Measurements from ENCODE around the gene APCDD1L. TPM values are rescaled to one million over a fixed set of nuclear protein-coding genes. Genes with fewer than 3 reads are reported as not detected.

The APCDD1L gene
- polyA plus RNA-seq, 1 of the 3 experiments (the other 2 are of a cell fraction) = 0.99 TPM

GRCh38 chr20:58480551-58481336 is 34.5 kb downstream of the APCDD1L start:
- Histone ChIP-seq H3K9ac (no peak overlapping the region), H3K9me2 (no peaks in the 10 kb centered on the region), H3K79me2 (ENCODE audit: insufficient read depth) (no peaks in the 10 kb centered on the region), H2AFZ (ENCODE audit: low read depth) (no peak overlapping the region), H4K20me1 (ENCODE audit: insufficient read depth) (no peaks in the 10 kb centered on the region), H3K9me3 (peaks cover 17% of the 10 kb centered on the region), H3K4me1 (ENCODE audit: control insufficient read depth in 1 of 2, insufficient read depth in 2 of 2, low read depth in 1 of 2, low read length in 1 of 2) (no peaks in the 10 kb centered on the region), H3K4me3 (ENCODE audit: low read depth in 2 of 2, low read length in 1 of 2) (no peak overlapping the region), H3K4me2 (no peak overlapping the region), H3K27ac (ENCODE audit: low read depth in 2 of 2, low read length in 1 of 2) (no peak overlapping the region), H3K36me3 (replicated peaks in 1 of 2; ENCODE audit: control insufficient read depth in 1 of 2, insufficient read depth in 2 of 2, low read length in 1 of 2) (peaks cover 0 to under 1% of the 10 kb centered on the region in 2 experiments), H3F3A (replicated peaks; ENCODE audit: insufficient read depth) (no peaks in the 10 kb centered on the region), H3K27me3 (ENCODE audit: insufficient read depth) (no peaks in the 10 kb centered on the region)
- ChIA-PET CTCF (interaction anchor here (1.0 to 1.4 kb wide), 3 partner anchors 7 to 30 kb away, joined by 3 to 6 read pairs (median 3); no protein-coding TSS in a partner anchor), POLR2A (no interaction called here)
- TF ChIP-seq, protein P1, sequence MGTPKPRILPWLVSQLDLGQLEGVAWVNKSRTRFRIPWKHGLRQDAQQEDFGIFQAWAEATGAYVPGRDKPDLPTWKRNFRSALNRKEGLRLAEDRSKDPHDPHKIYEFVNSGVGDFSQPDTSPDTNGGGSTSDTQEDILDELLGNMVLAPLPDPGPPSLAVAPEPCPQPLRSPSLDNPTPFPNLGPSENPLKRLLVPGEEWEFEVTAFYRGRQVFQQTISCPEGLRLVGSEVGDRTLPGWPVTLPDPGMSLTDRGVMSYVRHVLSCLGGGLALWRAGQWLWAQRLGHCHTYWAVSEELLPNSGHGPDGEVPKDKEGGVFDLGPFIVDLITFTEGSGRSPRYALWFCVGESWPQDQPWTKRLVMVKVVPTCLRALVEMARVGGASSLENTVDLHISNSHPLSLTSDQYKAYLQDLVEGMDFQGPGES (IDR thresholded peaks at IDR 0.05; ENCODE audit: low read depth, low read length) = no peak
- TF ChIP-seq, protein P2, sequence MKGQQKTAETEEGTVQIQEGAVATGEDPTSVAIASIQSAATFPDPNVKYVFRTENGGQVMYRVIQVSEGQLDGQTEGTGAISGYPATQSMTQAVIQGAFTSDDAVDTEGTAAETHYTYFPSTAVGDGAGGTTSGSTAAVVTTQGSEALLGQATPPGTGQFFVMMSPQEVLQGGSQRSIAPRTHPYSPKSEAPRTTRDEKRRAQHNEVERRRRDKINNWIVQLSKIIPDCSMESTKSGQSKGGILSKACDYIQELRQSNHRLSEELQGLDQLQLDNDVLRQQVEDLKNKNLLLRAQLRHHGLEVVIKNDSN (IDR thresholded peaks at IDR 0.05; ENCODE audit: borderline replicate concordance, low read depth) = no peak
- TF ChIP-seq FOSL2 (IDR thresholded peaks at IDR 0.05; ENCODE audit: borderline replicate concordance, low read depth) = no peak
- no peak for TF ChIP-seq TCF12 (IDR thresholded peaks at IDR 0.05)
- no peak for TF ChIP-seq MXI1 (IDR thresholded peaks at IDR 0.05; ENCODE audit: low read depth, low read length)
- no peak for TF ChIP-seq PBX3 (IDR thresholded peaks at IDR 0.05)
- TF ChIP-seq RXRA (IDR thresholded peaks at IDR 0.05; ENCODE audit: borderline replicate concordance, low read depth) = no peak
- TF ChIP-seq FOXM1 (IDR thresholded peaks at IDR 0.05; ENCODE audit: low read depth) = no peak
- TF ChIP-seq USF2 (IDR thresholded peaks at IDR 0.05; ENCODE audit: borderline replicate concordance, low read depth, low read length) = no peak
- TF ChIP-seq GABPA (IDR thresholded peaks at IDR 0.05; ENCODE audit: low read depth) = no peak
- TF ChIP-seq TEAD4 (IDR thresholded peaks at IDR 0.05; ENCODE audit: borderline replicate concordance, insufficient read depth) = no peak
- TF ChIP-seq NFIC (IDR thresholded peaks at IDR 0.05; ENCODE audit: borderline replicate concordance) = no peak
- no peak for TF ChIP-seq GATA2 (CRISPR knock-in tag; IDR thresholded peaks at IDR 0.05)
- TF ChIP-seq YY1 (IDR thresholded peaks at IDR 0.05; ENCODE audit: low read depth) = no peak
- TF ChIP-seq CHD2 (IDR thresholded peaks at IDR 0.05; ENCODE audit: low read length, partially characterized antibody) = no peak
- TF ChIP-seq RFX5 (IDR thresholded peaks at IDR 0.05; ENCODE audit: low read length) = no peak
- no peak for TF ChIP-seq ELF1 (IDR thresholded peaks at IDR 0.05)
- TF ChIP-seq SMC3 (IDR thresholded peaks at IDR 0.05; ENCODE audit: low read depth, low read length) = no peak
- no peak for TF ChIP-seq EP300 (IDR thresholded peaks at IDR 0.05; ENCODE audit: borderline replicate concordance in 1 of 2, low read depth in 1 of 2, low read length in 1 of 2)
- DNase-seq = no peak
- 80% methylated on average over 16 of the region's 16 CpGs for WGBS (ENCODE audit: low lambda C conversion rate)
